NCI-H1417 (cell line): Measurements from ENCODE around the gene UFSP2.

Experiments used
- DNase-seq, 3 experiments: peaks; one replicate each; lab custom pipeline; 2025; lab: John Stamatoyannopoulos, UW

The UFSP2 gene

GRCh38 chr4:185425647-185426352 is at the start of gene UFSP2:
UFSP2 (minus strand) TSS chr4:185425964; CDS start chr4:185425868, 96 bp downstream.
- peak; percentile 73 to 95 (median 93) for DNase-seq

- no peak for DNase-seq
These were observed 47.5 kb upstream of the UFSP2 start for GRCh38 chr4:185473247-185473646.

GRCh38 chr4:185472103-185472542 is 46.4 kb upstream of the UFSP2 start:
- peak in 2 of 3 experiments; percentile 54 to 74 for DNase-seq

GRCh38 chr4:185471235-185472102 is 45.7 kb upstream of the UFSP2 start, which contains the start of gene CCDC110:
CCDC110 (minus strand) TSS chr4:185471733; CDS start chr4:185471683, 50 bp downstream.
- DNase-seq: peak; percentile 70 to 91 (median 88)

- DNase-seq: peak; percentile 66 to 85 (median 74)
These were observed 44.9 kb upstream of the UFSP2 start for GRCh38 chr4:185470501-185471195.

GRCh38 chr4:185469580-185470154 is 43.9 kb upstream of the UFSP2 start:
- no peak for DNase-seq

- no peak for DNase-seq
These were observed 43.2 kb upstream of the UFSP2 start for GRCh38 chr4:185468999-185469398.

GRCh38 chr4:185467991-185468390 is 42.2 kb upstream of the UFSP2 start:
- no peak for DNase-seq

- no peak for DNase-seq
These were observed 41.3 kb upstream of the UFSP2 start for GRCh38 chr4:185467101-185467500.

- no peak for DNase-seq
These were observed 39.9 kb upstream of the UFSP2 start for GRCh38 chr4:185465707-185466106.

GRCh38 chr4:185464887-185465286 is 39.1 kb upstream of the UFSP2 start:
- DNase-seq: peak in 1 of 3 experiments; percentile 59

GRCh38 chr4:185464183-185464582 is 38.4 kb upstream of the UFSP2 start:
- no peak for DNase-seq

GRCh38 chr4:185463541-185463940 is 37.8 kb upstream of the UFSP2 start:
- peak in 2 of 3 experiments; percentile 13 to 19 for DNase-seq

GRCh38 chr4:185461565-185461964 is 35.8 kb upstream of the UFSP2 start:
- no peak for DNase-seq

GRCh38 chr4:185457136-185457535 is 31.4 kb upstream of the UFSP2 start:
- DNase-seq: peak in 2 of 3 experiments; percentile 8 to 19

GRCh38 chr4:185456131-185456530 is 30.4 kb upstream of the UFSP2 start:
- DNase-seq: no peak

GRCh38 chr4:185445209-185445608 is 19.4 kb upstream of the UFSP2 start:
- DNase-seq: no peak

GRCh38 chr4:185441479-185441878 is 15.7 kb upstream of the UFSP2 start:
- no peak for DNase-seq

GRCh38 chr4:185437809-185438208 is 12.0 kb upstream of the UFSP2 start:
- no peak for DNase-seq

GRCh38 chr4:185435466-185435865 is 9.7 kb upstream of the UFSP2 start:
- no peak for DNase-seq

GRCh38 chr4:185429660-185430059 is 3.9 kb upstream of the UFSP2 start:
- no peak for DNase-seq
